Neural cell (in vitro differentiated cells): Measurements from ENCODE around the gene MAN1B1.

ENCODE experiments used
- CTCF ChIP-seq: fragments of 450-650 bp; IDR thresholded peaks from 2 replicates; pipeline ENCODE4 v1.5.1; 2014; ENCODE audit warnings: antibody characterized with exemption, mild to moderate bottlenecking, moderate library complexity; ENCODE audit not compliant: poor library complexity, severe bottlenecking
- EP300 ChIP-seq: fragments of 450-650 bp; conservative IDR thresholded peaks from 2 replicates; pipeline ENCODE4 v1.6.1; 2014; ENCODE audit warnings: antibody characterized with exemption, mild to moderate bottlenecking, moderate library complexity; ENCODE audit not compliant: poor library complexity, severe bottlenecking
- EZH2 ChIP-seq: fragments of 200-600, 300-800 bp; shearing (Covaris generic), sonication (generic); IDR thresholded peaks from 2 replicates; pipeline ENCODE4 v1.6.1; 2014; ENCODE audit warnings: antibody characterized with exemption, low read length, borderline replicate concordance, mild to moderate bottlenecking; ENCODE audit not compliant: insufficient read depth, poor library complexity, severe bottlenecking
- POLR2AphosphoS5 ChIP-seq: IDR thresholded peaks from 2 replicates; pipeline ENCODE4 v1.6.1; 2012
- RAD21 ChIP-seq: fragments of 450-650 bp; conservative IDR thresholded peaks from 2 replicates; pipeline ENCODE4 v1.6.1; 2014; ENCODE audit warnings: antibody characterized with exemption, mild to moderate bottlenecking, moderate library complexity
- REST ChIP-seq: IDR thresholded peaks from 2 replicates; pipeline ENCODE4 v1.6.1; 2012; ENCODE audit warnings: borderline replicate concordance
- SMC3 ChIP-seq: fragments of 450-650 bp; conservative IDR thresholded peaks from 2 replicates; pipeline ENCODE4 v1.6.1; 2014; ENCODE audit warnings: antibody characterized with exemption, mild to moderate bottlenecking, moderate library complexity; ENCODE audit not compliant: poor library complexity

GRCh38 chr9:137148242-137148641 is 61.5 kb downstream of the MAN1B1 start:
- TF ChIP-seq CTCF (no peak), EZH2 (no peak), RAD21 (no peak), REST (no peak), EP300 (no peak), SMC3 (no peak), POLR2AphosphoS5 (no peak)
